Measurements from ENCODE around the gene PLXNC1.
A peak's percentile ranks its signal among the peaks of the same experiment; 100 is the strongest.

PLXNC1 gene

GRCh38 chr12:94149119-94149780, 873 bp downstream of the PLXNC1 start:
- DNase-seq (ENCODE audit: insufficient read length, low spot score), result peak; percentile 47
- peak; percentile 4 for TF ChIP-seq CTCF (IDR thresholded peaks at IDR 0.05; ENCODE audit: insufficient read depth, missing control alignments)
- FAIRE-seq, result no peak

- no peak for TF ChIP-seq CTCF (IDR thresholded peaks at IDR 0.05; ENCODE audit: insufficient read depth, missing control alignments)
- DNase-seq (ENCODE audit: insufficient read length, low spot score) (no peak), FAIRE-seq (no peak)
These were observed 1.4 kb downstream of the PLXNC1 start for GRCh38 chr12:94149781-94150239.

- no peak for DNase-seq (ENCODE audit: insufficient read length, low spot score)
- no peak for TF ChIP-seq CTCF (IDR thresholded peaks at IDR 0.05; ENCODE audit: insufficient read depth, missing control alignments)
- FAIRE-seq, result no peak
These were observed 2.1 kb downstream of the PLXNC1 start for GRCh38 chr12:94150240-94151121.

GRCh38 chr12:94151582-94151981, 3.2 kb downstream of the PLXNC1 start:
- no peak for FAIRE-seq
- TF ChIP-seq CTCF (IDR thresholded peaks at IDR 0.05; ENCODE audit: insufficient read depth, missing control alignments), result no peak
- no peak for DNase-seq (ENCODE audit: insufficient read length, low spot score)

- no peak for DNase-seq (ENCODE audit: insufficient read length, low spot score)
- no peak for FAIRE-seq
- TF ChIP-seq CTCF (IDR thresholded peaks at IDR 0.05; ENCODE audit: insufficient read depth, missing control alignments), result no peak
These were observed 4.1 kb downstream of the PLXNC1 start for GRCh38 chr12:94152292-94153078.

GRCh38 chr12:94157181-94157580, 8.8 kb downstream of the PLXNC1 start:
- no peak for FAIRE-seq
- no peak for TF ChIP-seq CTCF (IDR thresholded peaks at IDR 0.05; ENCODE audit: insufficient read depth, missing control alignments)

More at GRCh38 chr12:94157181-94157580, 8.8 kb downstream of the PLXNC1 start:
- no peak for DNase-seq (ENCODE audit: insufficient read length, low spot score)

All from D721Med (cell line).